Measurements from ENCODE around the gene ST6GALNAC2.
A peak's percentile ranks its signal among the peaks of the same experiment; 100 is the strongest.

The ST6GALNAC2 gene

DNA sequence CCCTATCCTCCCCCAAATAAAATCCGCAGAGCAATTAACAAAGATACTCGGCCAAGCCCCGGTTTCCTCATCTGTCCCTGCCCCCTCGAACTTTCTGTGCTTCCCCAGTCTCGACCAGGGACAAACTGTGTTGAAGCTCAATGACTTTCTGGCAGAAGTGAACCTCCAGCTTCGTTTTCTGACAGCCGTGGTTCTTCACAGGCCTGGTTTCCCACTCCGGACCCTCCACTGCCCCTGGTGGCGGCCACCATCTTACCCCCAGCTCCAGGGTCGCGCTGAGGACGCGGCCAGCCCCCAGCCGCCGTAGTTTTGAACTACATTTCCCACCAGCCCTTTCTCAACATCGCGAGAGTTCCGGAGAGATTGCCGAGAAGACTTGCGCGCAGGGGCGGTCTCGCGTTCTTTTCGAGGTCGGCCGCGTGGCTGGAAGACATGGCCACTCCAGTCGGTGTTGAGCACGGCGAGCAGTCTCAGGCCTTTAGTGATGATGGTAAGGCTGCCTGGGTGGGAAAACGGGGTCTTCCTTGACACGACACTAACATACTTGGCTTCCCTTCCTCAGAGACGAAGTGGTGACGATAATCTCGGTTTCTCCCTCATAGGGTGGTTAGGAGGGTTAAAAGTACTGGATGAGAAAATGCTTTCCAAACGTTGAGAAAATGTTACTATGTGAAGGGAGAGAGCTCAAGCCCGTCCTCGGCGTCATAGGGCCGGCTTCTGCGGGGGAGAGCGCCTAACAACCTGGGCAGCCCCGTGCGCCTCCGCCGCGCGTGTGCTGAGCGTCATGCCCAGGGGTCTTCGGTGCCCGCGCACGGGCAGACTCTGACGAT, 28.1 kb downstream of the ST6GALNAC2 start (continued):
- TF ChIP-seq ZSCAN23 (tag by site-specific recombination; IDR thresholded peaks at IDR 0.05) (no peak), SP3 (tag by site-specific recombination; IDR thresholded peaks at IDR 0.05) (peak; percentile 81), ZNF292 (tag by site-specific recombination; IDR thresholded peaks at IDR 0.05; ENCODE audit: borderline replicate concordance, low read depth) (no peak), ZBTB44 (tag by site-specific recombination; IDR thresholded peaks at IDR 0.05) (peak; percentile 10; the same call in 1 of the 2 replicates), ZBTB48 (tag by site-specific recombination; IDR thresholded peaks at IDR 0.05) (peak; percentile 73), ZNF426 (tag by site-specific recombination; IDR thresholded peaks at IDR 0.05) (no peak), CTCF (tag by site-specific recombination; IDR thresholded peaks at IDR 0.05) (peak; percentile 97), IKZF3 (tag by site-specific recombination; IDR thresholded peaks at IDR 0.05) (no peak), GLI4 (tag by site-specific recombination; IDR thresholded peaks at IDR 0.05) (no peak), HOXD13 (CRISPR knock-in tag; IDR thresholded peaks at IDR 0.05; ENCODE audit: borderline replicate concordance) (no peak), ZSCAN16 (tag by site-specific recombination; IDR thresholded peaks at IDR 0.05) (no peak), GLIS2 (tag by site-specific recombination; IDR thresholded peaks at IDR 0.05) (peak; percentile 96), MZF1 (tag by site-specific recombination; IDR thresholded peaks at IDR 0.05; ENCODE audit: borderline replicate concordance) (no peak), SP2 (tag by site-specific recombination; IDR thresholded peaks at IDR 0.05) (0 out of 2 replicates have a peak, but pooled peaks have one; percentile 36), ZNF791 (tag by site-specific recombination; IDR thresholded peaks at IDR 0.05) (no peak), ZNF174 (tag by site-specific recombination; IDR thresholded peaks at IDR 0.05) (no peak), ZNF585B (tag by site-specific recombination; IDR thresholded peaks at IDR 0.05) (no peak), ZNF473 (tag by site-specific recombination; IDR thresholded peaks at IDR 0.05) (no peak), ZNF248 (tag by site-specific recombination; IDR thresholded peaks at IDR 0.05) (no peak), ZNF530 (tag by site-specific recombination; IDR thresholded peaks at IDR 0.05; ENCODE audit: low read depth) (peak; percentile 32; the same call in 1 of the 2 replicates), ZNF670 (tag by site-specific recombination; IDR thresholded peaks at IDR 0.05; ENCODE audit: low read depth) (no peak), ZNF629 (tag by site-specific recombination; IDR thresholded peaks at IDR 0.05) (peak; percentile 56), GLI2 (tag by site-specific recombination; IDR thresholded peaks at IDR 0.05; ENCODE audit: borderline replicate concordance, low read depth) (no peak), RBAK (tag by site-specific recombination; IDR thresholded peaks at IDR 0.05) (no peak), ZSCAN18 (tag by site-specific recombination; IDR thresholded peaks at IDR 0.05) (peak; percentile 30; the same call in 1 of the 2 replicates), ZNF571 (tag by site-specific recombination; IDR thresholded peaks at IDR 0.05) (no peak), ZNF2 (tag by site-specific recombination; IDR thresholded peaks at IDR 0.05) (peak; percentile 76), ZNF266 (tag by site-specific recombination; IDR thresholded peaks at IDR 0.05; ENCODE audit: low read depth) (no peak)
- TF ChIP-seq, protein P1, sequence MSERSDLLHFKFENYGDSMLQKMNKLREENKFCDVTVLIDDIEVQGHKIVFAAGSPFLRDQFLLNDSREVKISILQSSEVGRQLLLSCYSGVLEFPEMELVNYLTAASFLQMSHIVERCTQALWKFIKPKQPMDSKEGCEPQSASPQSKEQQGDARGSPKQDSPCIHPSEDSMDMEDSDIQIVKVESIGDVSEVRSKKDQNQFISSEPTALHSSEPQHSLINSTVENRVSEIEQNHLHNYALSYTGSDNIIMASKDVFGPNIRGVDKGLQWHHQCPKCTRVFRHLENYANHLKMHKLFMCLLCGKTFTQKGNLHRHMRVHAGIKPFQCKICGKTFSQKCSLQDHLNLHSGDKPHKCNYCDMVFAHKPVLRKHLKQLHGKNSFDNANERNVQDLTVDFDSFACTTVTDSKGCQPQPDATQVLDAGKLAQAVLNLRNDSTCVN (tag by site-specific recombination; optimal IDR thresholded peaks at IDR 0.05), result peak; percentile 84
- TF ChIP-seq, protein P2, sequence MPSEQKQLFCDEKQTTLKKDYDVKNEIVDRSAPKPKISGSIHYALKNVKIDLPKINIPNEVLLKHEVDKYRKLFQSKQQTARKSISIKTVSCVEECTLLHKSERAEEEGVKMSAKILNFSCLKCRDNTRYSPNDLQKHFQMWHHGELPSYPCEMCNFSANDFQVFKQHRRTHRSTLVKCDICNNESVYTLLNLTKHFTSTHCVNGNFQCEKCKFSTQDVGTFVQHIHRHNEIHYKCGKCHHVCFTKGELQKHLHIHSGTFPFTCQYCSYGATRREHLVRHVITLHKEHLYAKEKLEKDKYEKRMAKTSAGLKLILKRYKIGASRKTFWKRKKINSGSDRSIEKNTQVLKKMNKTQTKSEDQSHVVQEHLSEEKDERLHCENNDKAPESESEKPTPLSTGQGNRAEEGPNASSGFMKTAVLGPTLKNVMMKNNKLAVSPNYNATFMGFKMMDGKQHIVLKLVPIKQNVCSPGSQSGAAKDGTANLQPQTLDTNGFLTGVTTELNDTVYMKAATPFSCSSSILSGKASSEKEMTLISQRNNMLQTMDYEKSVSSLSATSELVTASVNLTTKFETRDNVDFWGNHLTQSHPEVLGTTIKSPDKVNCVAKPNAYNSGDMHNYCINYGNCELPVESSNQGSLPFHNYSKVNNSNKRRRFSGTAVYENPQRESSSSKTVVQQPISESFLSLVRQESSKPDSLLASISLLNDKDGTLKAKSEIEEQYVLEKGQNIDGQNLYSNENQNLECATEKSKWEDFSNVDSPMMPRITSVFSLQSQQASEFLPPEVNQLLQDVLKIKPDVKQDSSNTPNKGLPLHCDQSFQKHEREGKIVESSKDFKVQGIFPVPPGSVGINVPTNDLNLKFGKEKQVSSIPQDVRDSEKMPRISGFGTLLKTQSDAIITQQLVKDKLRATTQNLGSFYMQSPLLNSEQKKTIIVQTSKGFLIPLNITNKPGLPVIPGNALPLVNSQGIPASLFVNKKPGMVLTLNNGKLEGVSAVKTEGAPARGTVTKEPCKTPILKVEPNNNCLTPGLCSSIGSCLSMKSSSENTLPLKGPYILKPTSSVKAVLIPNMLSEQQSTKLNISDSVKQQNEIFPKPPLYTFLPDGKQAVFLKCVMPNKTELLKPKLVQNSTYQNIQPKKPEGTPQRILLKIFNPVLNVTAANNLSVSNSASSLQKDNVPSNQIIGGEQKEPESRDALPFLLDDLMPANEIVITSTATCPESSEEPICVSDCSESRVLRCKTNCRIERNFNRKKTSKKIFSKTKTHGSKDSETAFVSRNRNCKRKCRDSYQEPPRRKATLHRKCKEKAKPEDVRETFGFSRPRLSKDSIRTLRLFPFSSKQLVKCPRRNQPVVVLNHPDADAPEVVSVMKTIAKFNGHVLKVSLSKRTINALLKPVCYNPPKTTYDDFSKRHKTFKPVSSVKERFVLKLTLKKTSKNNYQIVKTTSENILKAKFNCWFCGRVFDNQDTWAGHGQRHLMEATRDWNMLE (tag by site-specific recombination; conservative IDR thresholded peaks at IDR 0.05; ENCODE audit: low read depth), result no peak
